DND-41 (cell line): ENCODE results near the gene POLD2.
A peak's percentile ranks its signal among the peaks of the same experiment; 100 is the strongest.

ENCODE experiments used
- ATAC-seq: fragments of 200-7000 bp; cut with Tn5 transposase; 3 replicates; pipeline ENCODE4 v1.9.1; 2021; ENCODE audit warnings: low read depth; ENCODE audit not compliant: insufficient read depth
- DNase-seq: peaks from one replicate; pipeline ENCODE4 v3.0.0-alpha.2; 2020
- H2AFZ ChIP-seq: 2 replicates; pipeline ENCODE4 v1.6.0; 2012; ENCODE audit warnings: low read depth, low read length
- H3K27ac ChIP-seq: 2 replicates; pipeline ENCODE4 v1.5.1; 2012; ENCODE audit warnings: low read length, inconsistent platforms
- H3K27me3 ChIP-seq: fragments of 200-600 bp; sonication (generic); 2 replicates; pipeline ENCODE4 v1.6.0; 2012; ENCODE audit warnings: low read length, mild to moderate bottlenecking, inconsistent platforms; ENCODE audit not compliant: insufficient read depth, poor library complexity
- H3K36me3 ChIP-seq: 2 replicates; pipeline ENCODE4 v1.5.1; 2012; ENCODE audit warnings: low read length, inconsistent platforms; ENCODE audit not compliant: insufficient read depth
- H3K4me1 ChIP-seq: 2 replicates; pipeline ENCODE4 v1.5.1; 2012; ENCODE audit warnings: mild to moderate bottlenecking, low read length; ENCODE audit not compliant: insufficient read depth
- H3K4me2 ChIP-seq: 2 replicates; pipeline ENCODE4 v1.6.0; 2012; ENCODE audit warnings: mild to moderate bottlenecking, moderate library complexity, low read length, inconsistent platforms; ENCODE audit not compliant: insufficient read depth
- H3K4me3 ChIP-seq, 2 experiments: fragments of 200-600 bp in 1 of 2; shearing (Covaris generic) in 1 of 2; 2 replicates each; pipeline ENCODE4 v1.5.1; 2012 to 2016; ENCODE audit warnings: inconsistent platforms in 2 of 2, low read length in 2 of 2, mild to moderate bottlenecking in 2 of 2, low read depth in 1 of 2, moderate library complexity in 1 of 2
- H3K79me2 ChIP-seq: 2 replicates; pipeline ENCODE4 v1.6.0; 2012; ENCODE audit warnings: low read length, inconsistent platforms; ENCODE audit not compliant: insufficient read depth
- H3K9ac ChIP-seq: 2 replicates; pipeline ENCODE4 v1.6.0; 2012; ENCODE audit warnings: low read depth, mild to moderate bottlenecking, inconsistent platforms, low read length, moderate library complexity
- H3K9me3 ChIP-seq: 2 replicates; pipeline ENCODE4 v1.5.1; 2012; ENCODE audit warnings: low read length, moderate library complexity, mild to moderate bottlenecking, inconsistent platforms; ENCODE audit not compliant: insufficient read depth, severe bottlenecking
- H4K20me1 ChIP-seq: 2 replicates; pipeline ENCODE4 v1.6.0; 2012; ENCODE audit warnings: low read length; ENCODE audit not compliant: insufficient read depth
- EZH2 ChIP-seq: IDR thresholded peaks from 3 replicates; pipeline ENCODE4 v1.6.1; 2012; ENCODE audit warnings: borderline replicate concordance, low read depth, mild to moderate bottlenecking, moderate library complexity, low read length, inconsistent platforms; ENCODE audit not compliant: severe bottlenecking
- TF ChIP-seq, protein P1 (sequence below): IDR thresholded peaks from 2 replicates; pipeline ENCODE4 v1.5.1; 2012; ENCODE audit warnings: borderline replicate concordance, low read length, moderate library complexity, mild to moderate bottlenecking; ENCODE audit not compliant: poor library complexity, severe bottlenecking; ENCODE audit errors: extremely low read depth

Gene POLD2

GRCh38 chr7:44110719-44111635 is 12.4 kb downstream of the POLD2 start:
- peaks cover 49% of the 10 kb centered on the region for H3K4me1 ChIP-seq
- H3K9me3 ChIP-seq = no peaks in the 10 kb centered on the region
- peaks cover 69% of the 10 kb centered on the region for H3K79me2 ChIP-seq
- H3K4me3 ChIP-seq = no peak overlapping the region
- H3K27me3 ChIP-seq = no peaks in the 10 kb centered on the region
- peaks cover 99% of the 10 kb centered on the region for H3K36me3 ChIP-seq
- no peak overlapping the region for H2AFZ ChIP-seq
- peak overlapping the region; percentile 15; the same call in 1 of the 2 replicates for H3K4me2 ChIP-seq
- TF ChIP-seq EZH2 = no peak
- TF ChIP-seq, protein P1, sequence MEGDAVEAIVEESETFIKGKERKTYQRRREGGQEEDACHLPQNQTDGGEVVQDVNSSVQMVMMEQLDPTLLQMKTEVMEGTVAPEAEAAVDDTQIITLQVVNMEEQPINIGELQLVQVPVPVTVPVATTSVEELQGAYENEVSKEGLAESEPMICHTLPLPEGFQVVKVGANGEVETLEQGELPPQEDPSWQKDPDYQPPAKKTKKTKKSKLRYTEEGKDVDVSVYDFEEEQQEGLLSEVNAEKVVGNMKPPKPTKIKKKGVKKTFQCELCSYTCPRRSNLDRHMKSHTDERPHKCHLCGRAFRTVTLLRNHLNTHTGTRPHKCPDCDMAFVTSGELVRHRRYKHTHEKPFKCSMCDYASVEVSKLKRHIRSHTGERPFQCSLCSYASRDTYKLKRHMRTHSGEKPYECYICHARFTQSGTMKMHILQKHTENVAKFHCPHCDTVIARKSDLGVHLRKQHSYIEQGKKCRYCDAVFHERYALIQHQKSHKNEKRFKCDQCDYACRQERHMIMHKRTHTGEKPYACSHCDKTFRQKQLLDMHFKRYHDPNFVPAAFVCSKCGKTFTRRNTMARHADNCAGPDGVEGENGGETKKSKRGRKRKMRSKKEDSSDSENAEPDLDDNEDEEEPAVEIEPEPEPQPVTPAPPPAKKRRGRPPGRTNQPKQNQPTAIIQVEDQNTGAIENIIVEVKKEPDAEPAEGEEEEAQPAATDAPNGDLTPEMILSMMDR = no peak
- H4K20me1 ChIP-seq = peaks cover 99% of the 10 kb centered on the region
- peak overlapping the region; percentile 32; the same call in 1 of the 2 replicates for H3K27ac ChIP-seq
- H3K9ac ChIP-seq = no peak overlapping the region
- ATAC-seq (no peak), DNase-seq (no peak)

DNA sequence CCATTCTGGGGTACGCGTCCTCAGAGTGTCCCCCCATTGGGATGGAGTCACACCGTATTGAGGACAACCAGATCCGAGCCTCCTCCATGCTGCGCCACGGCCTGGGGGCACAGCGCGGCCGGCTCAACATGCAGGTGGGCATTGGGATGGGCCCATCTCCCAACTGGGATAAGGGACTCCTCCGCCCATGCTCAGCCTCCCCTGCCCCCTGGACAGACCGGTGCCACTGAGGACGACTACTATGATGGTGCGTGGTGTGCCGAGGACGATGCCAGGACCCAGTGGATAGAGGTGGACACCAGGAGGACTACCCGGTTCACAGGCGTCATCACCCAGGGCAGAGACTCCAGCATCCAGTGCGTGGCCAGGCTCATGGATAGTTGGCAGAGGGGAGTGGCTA is 13.4 kb downstream of the POLD2 start:
- Histone ChIP-seq H3K4me1 (peaks cover 59% of the 10 kb centered on the region), H3K4me2 (peak overlapping the region; percentile 15; the same call in 1 of the 2 replicates), H3K4me3 (peak overlapping the region in 1 of 2 experiments; percentile 9; a peak in 1 of 4 replicates), H3K9me3 (no peaks in the 10 kb centered on the region), H3K27me3 (no peaks in the 10 kb centered on the region), H2AFZ (no peak overlapping the region), H4K20me1 (peaks cover 99% of the 10 kb centered on the region), H3K9ac (no peak overlapping the region), H3K27ac (0 out of 2 replicates have a peak overlapping the region, but pooled peaks have one; percentile 11), H3K36me3 (peaks cover 99% of the 10 kb centered on the region), H3K79me2 (peaks cover 79% of the 10 kb centered on the region)
- ATAC-seq (no peak), DNase-seq (no peak)
- no peak for TF ChIP-seq EZH2
- TF ChIP-seq, protein P1 = no peak

GRCh38 chr7:44108768-44109750 is 14.3 kb downstream of the POLD2 start:
- ATAC-seq (no peak), DNase-seq (no peak)
- no peaks in the 10 kb centered on the region for H3K27me3 ChIP-seq
- TF ChIP-seq, protein P1 = peak; percentile 35
- TF ChIP-seq EZH2 = no peak
- H2AFZ ChIP-seq = no peak overlapping the region
- H3K4me1 ChIP-seq = peaks cover 60% of the 10 kb centered on the region
- no peak overlapping the region for H3K9ac ChIP-seq
- H3K27ac ChIP-seq = peak overlapping the region; percentile 15; the same call in 1 of the 2 replicates
- H3K36me3 ChIP-seq = peaks cover 96% of the 10 kb centered on the region
- peaks cover 95% of the 10 kb centered on the region for H4K20me1 ChIP-seq
- peak overlapping the region in 1 of 2 experiments; percentile 68; a peak in 1 of 4 replicates for H3K4me3 ChIP-seq
- peaks cover 86% of the 10 kb centered on the region for H3K79me2 ChIP-seq
- H3K4me2 ChIP-seq = peak overlapping the region; percentile 98; the same call in 1 of the 2 replicates
- H3K9me3 ChIP-seq = no peaks in the 10 kb centered on the region
